CD4-positive, CD25-positive, alpha-beta regulatory T cell (primary cell): ENCODE data around the gene STK16. TPM values are rescaled to one million over a fixed set of nuclear protein-coding genes. Genes with fewer than 3 reads are reported as not detected.

Source experiments
- ATAC-seq, 2 donors: fragments of 150-1000 bp; cut with Tn5 transposase; one replicate each; pipeline ENCODE4 v1.10.0; 2021; ENCODE audit warnings: low read depth in 2 of 2, moderate number of reproducible peaks in 2 of 2, moderate library complexity in 1 of 2
- DNase-seq, 3 donors: peaks; one replicate each; pipeline versions ENCODE4 v3.0.0 to v3.0.0-alpha.2; 2012 to 2022; ENCODE audit warnings: mixed read lengths in 1 of 3
- H3K27ac ChIP-seq: one replicate; pipeline ENCODE4 v1.7.0; 2013; ENCODE audit warnings: mild to moderate bottlenecking, low read length; ENCODE audit not compliant: insufficient read depth, poor library complexity, severe bottlenecking
- H3K27me3 ChIP-seq: one replicate; pipeline ENCODE4 v1.7.0; 2013; ENCODE audit warnings: low read length; ENCODE audit not compliant: control insufficient read depth, insufficient read depth
- H3K36me3 ChIP-seq: one replicate; pipeline ENCODE4 v1.7.0; 2013; ENCODE audit warnings: mild to moderate bottlenecking, low read length, moderate library complexity; ENCODE audit not compliant: control insufficient read depth, insufficient read depth
- H3K4me1 ChIP-seq: 2 replicates; pipeline ENCODE4 v1.7.0; 2013; ENCODE audit warnings: mild to moderate bottlenecking, low read length; ENCODE audit not compliant: insufficient read depth, control insufficient read depth, poor library complexity, severe bottlenecking
- H3K4me3 ChIP-seq: one replicate; pipeline ENCODE4 v1.7.0; 2013; ENCODE audit warnings: low read depth, mild to moderate bottlenecking, low read length, moderate library complexity
- H3K9me3 ChIP-seq, 2 experiments: 1 replicate in 1 of 2; 2 replicates in 1 of 2; pipeline ENCODE4 v1.7.0; 2013; ENCODE audit warnings: low read length in 2 of 2, mild to moderate bottlenecking in 1 of 2, moderate library complexity in 1 of 2; ENCODE audit not compliant: control insufficient read depth in 2 of 2
- H3K27ac Mint-ChIP-seq, 3 donors: one replicate each; pipeline ENCODE4 v1.8.0; 2020 to 2022; ENCODE audit warnings: mild to moderate bottlenecking in 3 of 3, mixed read lengths in 3 of 3, moderate library complexity in 2 of 3
- H3K27me3 Mint-ChIP-seq: one replicate; pipeline ENCODE4 v1.8.0; 2022; ENCODE audit warnings: mild to moderate bottlenecking, mixed read lengths
- H3K36me3 Mint-ChIP-seq: one replicate; pipeline ENCODE4 v1.8.0; 2020; ENCODE audit warnings: mixed read lengths
- H3K4me1 Mint-ChIP-seq, 4 donors: one replicate each; pipeline ENCODE4 v1.8.0; 2020 to 2022; ENCODE audit warnings: mixed read lengths in 4 of 4, mild to moderate bottlenecking in 1 of 4
- H3K4me3 Mint-ChIP-seq, 4 donors: one replicate each; pipeline ENCODE4 v1.8.0; 2020 to 2022; ENCODE audit warnings: mild to moderate bottlenecking in 4 of 4, mixed read lengths in 4 of 4, moderate library complexity in 3 of 4
- H3K9me3 Mint-ChIP-seq, 7 donors: one replicate each; pipeline ENCODE4 v1.8.0; 2020 to 2022; ENCODE audit warnings: mixed read lengths in 7 of 7, mild to moderate bottlenecking in 3 of 7, moderate library complexity in 2 of 7
- polyA plus RNA-seq, 4 donors: library from polyadenylated mRNA; unstranded; fragments of 300-500 nt; fragmentation: Illumina TruSeq; gene quantifications; one replicate each; pipeline ENCODE4 v1.2.3, GENCODE V29; 2021
- total RNA-seq: library from RNA; stranded (reverse); gene quantifications from one replicate; pipeline ENCODE4 v1.2.3, GENCODE V29; 2022

STK16 gene
- total and polyA plus RNA-seq, 5 donors from 2014 or later: 14.8 to 26.1 (median 19.8) TPM

DNA sequence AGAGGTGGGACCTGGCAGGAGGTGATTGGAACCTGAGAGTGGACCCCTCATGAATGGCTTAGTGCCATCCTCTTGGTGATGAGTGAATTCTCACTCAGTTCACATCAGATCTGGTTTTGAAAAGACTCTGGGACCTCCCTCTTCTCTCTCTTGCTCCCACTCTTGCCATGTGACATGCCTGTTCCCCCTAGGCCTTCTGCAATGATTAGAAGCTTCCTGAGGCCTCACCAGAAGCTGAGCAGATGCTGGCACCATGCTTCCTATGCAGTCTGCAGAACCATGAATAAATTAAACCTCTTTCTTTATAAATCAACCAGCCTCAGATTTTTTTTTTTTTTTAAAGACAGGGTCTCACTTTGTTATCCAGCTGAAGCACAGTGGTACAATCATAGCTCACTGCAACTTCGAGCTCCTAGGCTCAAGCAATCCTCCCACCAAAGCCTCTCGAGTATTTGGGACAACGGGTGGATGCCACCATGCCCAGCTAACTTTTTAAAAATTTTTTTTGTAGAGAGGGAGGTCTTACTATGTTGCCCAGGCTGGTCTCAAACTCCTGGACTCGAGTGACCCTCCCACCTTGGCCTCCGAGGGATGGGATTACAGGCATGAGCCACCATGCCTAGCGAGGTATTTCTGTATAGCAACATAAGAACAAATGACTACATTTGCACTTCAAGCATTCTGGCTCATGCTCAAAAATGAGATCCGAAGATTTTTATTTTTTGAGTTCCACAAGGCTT, 40.7 kb upstream of the STK16 start:
- Mint-ChIP-seq H3K4me3 (peak overlapping the region in 3 of 4 donors; percentile 77 to 95 (median 93)), H3K9me3 (peaks cover 0 to 2% (median 0%) of the 10 kb centered on the region in 7 donors), H3K4me1 (peaks cover 6 to 32% (median 13%) of the 10 kb centered on the region in 4 donors), H3K27me3 (peaks cover 6% of the 10 kb centered on the region), H3K36me3 (no peaks in the 10 kb centered on the region), H3K27ac (peak overlapping the region in 1 of 3 donors; percentile 26)
- Histone ChIP-seq H3K27ac (no peak overlapping the region), H3K36me3 (peaks cover 16% of the 10 kb centered on the region), H3K9me3 (no peaks in the 10 kb centered on the region), H3K4me1 (peaks cover 15% of the 10 kb centered on the region), H3K4me3 (no peak overlapping the region), H3K27me3 (no peaks in the 10 kb centered on the region)
- no peak for ATAC-seq
- no peak for DNase-seq

GRCh38 chr2:219205165-219205538, 40.1 kb upstream of the STK16 start:
- no peak for DNase-seq
- Mint-ChIP-seq H3K4me1 (peaks cover 6 to 36% (median 13%) of the 10 kb centered on the region in 4 donors), H3K27ac (peak overlapping the region in 1 of 3 donors; percentile 26), H3K9me3 (peaks cover 0 to 2% (median 0%) of the 10 kb centered on the region in 7 donors), H3K4me3 (peak overlapping the region in 3 of 4 donors; percentile 77 to 95 (median 93)), H3K27me3 (peaks cover 4% of the 10 kb centered on the region), H3K36me3 (no peaks in the 10 kb centered on the region)
- Histone ChIP-seq H3K27me3 (no peaks in the 10 kb centered on the region), H3K4me3 (no peak overlapping the region), H3K9me3 (no peaks in the 10 kb centered on the region), H3K4me1 (peaks cover 15% of the 10 kb centered on the region), H3K36me3 (peaks cover 16% of the 10 kb centered on the region), H3K27ac (no peak overlapping the region)
- no peak for ATAC-seq

DNA sequence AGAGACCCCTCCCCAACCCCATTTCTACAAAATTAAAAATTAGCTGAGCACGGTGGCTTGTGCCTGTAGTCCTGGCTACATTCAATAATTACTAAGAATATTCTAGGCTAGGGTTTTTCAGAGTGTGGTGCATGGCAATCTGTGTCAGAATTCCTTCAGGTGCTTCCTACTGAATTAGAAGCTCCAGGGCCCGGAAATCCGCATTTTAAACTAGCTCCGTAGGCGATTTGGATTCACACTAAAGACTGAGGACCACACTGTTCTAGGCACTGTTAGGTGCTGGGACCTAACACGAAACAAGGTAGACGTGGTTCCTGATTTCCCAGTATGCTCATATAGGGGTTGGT, 39.3 kb upstream of the STK16 start:
- peaks cover 4% of the 10 kb centered on the region for H3K27me3 Mint-ChIP-seq
- H3K9me3 ChIP-seq: no peaks in the 10 kb centered on the region
- peaks cover 0 to 2% (median 0%) of the 10 kb centered on the region in 7 donors for H3K9me3 Mint-ChIP-seq
- no peaks in the 10 kb centered on the region for H3K27me3 ChIP-seq
- peaks cover 16% of the 10 kb centered on the region for H3K36me3 ChIP-seq
- H3K27ac ChIP-seq: peak overlapping the region; percentile 92
- H3K4me3 Mint-ChIP-seq: peak overlapping the region; percentile 93 to 99 (median 96)
- H3K36me3 Mint-ChIP-seq: no peaks in the 10 kb centered on the region
- peak overlapping the region; percentile 81 for H3K4me3 ChIP-seq
- ATAC-seq (no peak), DNase-seq (no peak)
- peaks cover 6 to 33% (median 14%) of the 10 kb centered on the region in 4 donors for H3K4me1 Mint-ChIP-seq
- peaks cover 19% of the 10 kb centered on the region for H3K4me1 ChIP-seq
- H3K27ac Mint-ChIP-seq: peak overlapping the region; percentile 79 to 99 (median 96)

GRCh38 chr2:219206328-219207133, 38.7 kb upstream of the STK16 start, which contains the start of gene ZFAND2B:
Gene ZFAND2B, plus strand, starts transcription at chr2:219206782. Its CDS starts 206 bp downstream, at chr2:219206988.
- Histone ChIP-seq H3K4me1 (peaks cover 23% of the 10 kb centered on the region), H3K9me3 (no peaks in the 10 kb centered on the region), H3K27me3 (no peaks in the 10 kb centered on the region), H3K4me3 (peak within 1 kb of the TSS; percentile 81), H3K27ac (peak within 1 kb of the TSS; percentile 92), H3K36me3 (peaks cover 16% of the 10 kb centered on the region)
- DNase-seq (peak; percentile 94 to 96 (median 95)), ATAC-seq (peak; percentile 93 to 95)
- Mint-ChIP-seq H3K4me1 (peaks cover 6 to 38% (median 17%) of the 10 kb centered on the region in 4 donors), H3K27ac (peak within 1 kb of the TSS; percentile 79 to 99 (median 96)), H3K9me3 (peaks cover 0 to 2% (median 0%) of the 10 kb centered on the region in 7 donors), H3K36me3 (no peaks in the 10 kb centered on the region), H3K4me3 (peak within 1 kb of the TSS; percentile 93 to 99 (median 96)), H3K27me3 (peaks cover 4% of the 10 kb centered on the region)

DNA sequence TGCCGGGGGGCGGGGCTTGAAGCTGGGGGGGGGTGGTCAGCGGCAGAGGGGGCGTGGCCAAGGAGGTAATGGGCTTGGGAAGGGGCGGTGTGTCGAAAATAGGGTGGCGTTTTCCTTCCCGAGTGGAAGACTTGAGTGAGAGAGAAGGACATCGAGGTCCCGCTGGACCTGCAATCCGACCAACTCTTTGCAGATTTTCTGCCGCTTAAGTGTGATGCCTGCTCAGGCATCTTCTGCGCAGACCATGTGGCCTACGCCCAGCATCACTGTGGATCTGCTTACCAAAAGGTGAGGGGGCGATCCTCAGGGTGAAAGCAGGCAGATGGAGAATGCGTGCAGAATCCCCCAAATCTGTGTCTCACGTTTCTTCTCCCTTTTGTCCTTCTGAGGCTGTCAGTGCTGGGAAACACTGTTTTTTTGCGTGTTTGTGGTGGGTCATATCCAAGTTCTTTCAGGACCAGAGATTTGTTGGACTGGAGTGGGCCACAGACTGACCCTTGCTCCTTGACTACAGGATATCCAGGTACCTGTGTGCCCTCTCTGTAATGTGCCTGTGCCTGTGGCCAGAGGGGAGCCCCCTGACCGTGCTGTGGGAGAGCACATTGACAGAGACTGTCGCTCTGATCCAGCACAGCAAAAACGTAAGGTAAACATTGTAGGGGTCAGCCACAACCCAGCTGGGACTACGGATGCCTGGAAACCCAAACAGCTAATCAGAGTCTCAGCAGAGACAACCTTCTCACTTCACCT, 38.0 kb upstream of the STK16 start:
- no peaks in the 10 kb centered on the region for H3K9me3 ChIP-seq
- Mint-ChIP-seq H3K4me3 (peak overlapping the region; percentile 93 to 99 (median 96)), H3K9me3 (peaks cover 0 to 2% (median 0%) of the 10 kb centered on the region in 7 donors), H3K27ac (peak overlapping the region; percentile 43 to 79 (median 65)), H3K4me1 (peaks cover 6 to 41% (median 18%) of the 10 kb centered on the region in 4 donors), H3K27me3 (peaks cover 4% of the 10 kb centered on the region), H3K36me3 (no peaks in the 10 kb centered on the region)
- ATAC-seq (no peak), DNase-seq (no peak)
- peak overlapping the region; percentile 92 for H3K27ac ChIP-seq
- peaks cover 16% of the 10 kb centered on the region for H3K36me3 ChIP-seq
- peak overlapping the region; percentile 74 for H3K4me3 ChIP-seq
- peaks cover 26% of the 10 kb centered on the region for H3K4me1 ChIP-seq
- H3K27me3 ChIP-seq: no peaks in the 10 kb centered on the region

DNA sequence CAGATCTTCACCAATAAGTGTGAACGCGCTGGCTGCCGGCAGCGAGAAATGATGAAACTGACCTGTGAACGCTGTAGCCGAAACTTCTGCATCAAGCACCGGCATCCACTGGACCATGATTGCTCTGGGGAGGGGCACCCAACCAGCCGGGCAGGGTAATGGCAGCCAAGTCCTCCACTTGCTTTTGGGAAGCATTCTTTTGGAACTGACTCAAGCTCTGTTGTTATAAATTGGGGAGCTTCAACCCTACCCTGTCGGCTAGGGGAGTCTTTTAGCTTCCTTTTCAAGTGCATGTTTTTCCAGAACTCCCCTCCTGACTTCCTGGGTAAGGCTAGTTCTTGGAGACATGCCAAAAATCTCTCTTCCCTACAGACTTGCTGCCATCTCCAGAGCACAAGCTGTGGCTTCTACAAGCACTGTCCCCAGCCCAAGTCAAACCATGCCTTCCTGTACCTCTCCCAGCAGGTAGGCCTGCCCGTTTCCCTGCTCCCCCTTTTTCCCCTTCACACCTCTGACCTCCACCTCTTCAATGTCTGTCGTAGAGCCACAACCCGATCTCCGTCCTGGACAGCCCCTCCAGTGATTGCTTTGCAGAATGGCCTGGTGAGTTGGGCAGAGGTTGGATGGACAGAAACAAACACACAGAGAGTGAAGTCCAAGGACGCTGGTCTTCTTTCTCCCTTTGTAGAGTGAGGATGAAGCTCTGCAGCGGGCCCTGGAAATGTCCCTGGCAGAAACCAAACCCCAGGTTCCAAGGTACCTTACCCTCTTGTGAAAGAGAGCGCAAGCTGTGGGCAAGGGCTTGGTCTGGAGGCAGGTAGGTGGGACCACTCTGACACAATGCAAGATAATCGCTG, 37.2 kb upstream of the STK16 start:
- DNase-seq (no peak), ATAC-seq (no peak)
- peaks cover 16% of the 10 kb centered on the region for H3K36me3 ChIP-seq
- no peaks in the 10 kb centered on the region for H3K9me3 Mint-ChIP-seq
- peak overlapping the region; percentile 79 to 91 (median 81) for H3K27ac Mint-ChIP-seq
- no peaks in the 10 kb centered on the region for H3K9me3 ChIP-seq
- H3K27ac ChIP-seq: no peak overlapping the region
- peaks cover 6 to 41% (median 18%) of the 10 kb centered on the region in 4 donors for H3K4me1 Mint-ChIP-seq
- no peaks in the 10 kb centered on the region for H3K36me3 Mint-ChIP-seq
- H3K27me3 Mint-ChIP-seq: peaks cover 4% of the 10 kb centered on the region
- no peaks in the 10 kb centered on the region for H3K27me3 ChIP-seq
- peak overlapping the region; percentile 78 to 96 (median 94) for H3K4me3 Mint-ChIP-seq
- peaks cover 26% of the 10 kb centered on the region for H3K4me1 ChIP-seq
- H3K4me3 ChIP-seq: peak overlapping the region; percentile 74
